Hematopoietic multipotent progenitor cell treated with erythropoietin and hydrocortisone succinate and interleukin-3 and kit ligand, for 4 days (in vitro differentiated cells): ENCODE results near the gene RNF4.

Experiments
- DNase-seq: peaks from one replicate; pipeline ENCODE4 v3.0.0-alpha.2; 2015

Gene RNF4

GRCh38 chr4:2438822-2439718 lies 29.8 kb upstream of the RNF4 start:
- no peak for DNase-seq

GRCh38 chr4:2441393-2442174 lies 27.3 kb upstream of the RNF4 start:
- peak; percentile 90 for DNase-seq

GRCh38 chr4:2442175-2442993 lies 26.5 kb upstream of the RNF4 start:
- DNase-seq, result no peak

GRCh38 chr4:2443061-2443730 lies 25.7 kb upstream of the RNF4 start:
- DNase-seq, result peak; percentile 17

- peak; percentile 51 for DNase-seq
Measured at GRCh38 chr4:2443956-2444740, 24.8 kb upstream of the RNF4 start.

GRCh38 chr4:2445130-2445529 lies 23.8 kb upstream of the RNF4 start:
- no peak for DNase-seq

GRCh38 chr4:2445571-2445970 lies 23.3 kb upstream of the RNF4 start:
- no peak for DNase-seq

GRCh38 chr4:2446656-2447564 lies 22.0 kb upstream of the RNF4 start:
- no peak for DNase-seq

GRCh38 chr4:2448589-2448988 lies 20.3 kb upstream of the RNF4 start:
- no peak for DNase-seq

GRCh38 chr4:2449051-2449450 lies 19.9 kb upstream of the RNF4 start:
- no peak for DNase-seq

- DNase-seq, result no peak
Measured at GRCh38 chr4:2449511-2450392, 19.2 kb upstream of the RNF4 start.

- DNase-seq, result no peak
Measured at GRCh38 chr4:2450394-2451035, 18.4 kb upstream of the RNF4 start.

GRCh38 chr4:2451036-2451520 lies 17.8 kb upstream of the RNF4 start:
- DNase-seq, result no peak

- DNase-seq, result no peak
Measured at GRCh38 chr4:2451821-2452785, 16.8 kb upstream of the RNF4 start.

GRCh38 chr4:2457481-2458295 lies 11.2 kb upstream of the RNF4 start:
- no peak for DNase-seq
